Measurements from ENCODE around the gene CYP2F1. TPM values are rescaled to one million over a fixed set of nuclear protein-coding genes. Genes with fewer than 3 reads are reported as not detected.

The CYP2F1 gene
- total RNA-seq, 1 donor from 2014 or later = 0.36 TPM

Other genes starting within 250 kb of the CYP2F1 start
- not detected for gene CYP2A7, start 232.2 kb upstream of the CYP2F1 start, total RNA-seq
- not detected for gene CYP2B6, start 123.2 kb upstream of the CYP2F1 start, total RNA-seq
- gene CYP2A13, start 26.0 kb upstream of the CYP2F1 start, total RNA-seq = not detected
- gene CYP2S1, start 78.8 kb downstream of the CYP2F1 start, total RNA-seq = 10.4 TPM
- gene AXL, start 104.8 kb downstream of the CYP2F1 start, total RNA-seq = 4.0 TPM
- 116 TPM for gene HNRNPUL1, start 149.9 kb downstream of the CYP2F1 start, total RNA-seq
- 19.3 TPM for gene CCDC97, start 195.7 kb downstream of the CYP2F1 start, total RNA-seq
- 53.8 TPM for gene TGFB1, start 239.5 kb downstream of the CYP2F1 start, total RNA-seq
- 4.3 TPM for gene B9D2, start 249.7 kb downstream of the CYP2F1 start, total RNA-seq